ENCODE results near the gene RUFY3. TPM values are rescaled to one million over a fixed set of nuclear protein-coding genes. Genes with fewer than 3 reads are reported as not detected.

The RUFY3 gene
- total and polyA plus RNA-seq, 2 of the 13 experiments (the other 11 are each of a cell fraction or from before 2014, with no cell fraction given): 17.9 to 25.3 TPM

DNA sequence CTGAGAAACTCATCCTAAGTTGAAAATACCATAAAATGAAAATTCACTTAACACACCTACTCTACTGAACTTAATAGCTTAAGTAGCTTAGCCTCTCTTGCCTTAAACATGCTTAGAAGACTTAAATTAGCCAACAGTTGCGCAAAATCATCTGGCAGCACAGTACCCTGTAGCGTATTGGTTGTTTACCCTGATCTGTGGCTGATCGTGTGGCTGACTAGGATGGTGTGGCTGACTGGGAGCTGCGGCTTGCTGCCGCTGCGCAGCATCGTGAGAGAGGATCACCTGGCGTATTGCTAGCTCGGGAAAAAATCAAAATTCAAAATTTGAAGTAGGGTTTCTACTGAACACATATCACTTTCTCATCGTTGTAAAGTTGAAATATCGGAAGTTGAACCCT lies 6.3 kb downstream of the RUFY3 start:
- no peak overlapping the region for H3K4me2 ChIP-seq (ENCODE audit: low read depth, low read length)
- ChIA-PET POLR2A (no interaction called here), CTCF (ENCODE audit: low intra/inter-chr PET ratio, low total read pairs) (no interaction called here)
- ATAC-seq (no peak), FAIRE-seq (no peak), DNase-seq (ENCODE audit: low spot score) (no peak)
- H3K9ac ChIP-seq (ENCODE audit: insufficient read depth, low read depth, low read length): no peak overlapping the region
- no peaks in the 10 kb centered on the region for H4K20me1 ChIP-seq (ENCODE audit: insufficient read depth, low read length)
- H3K36me3 ChIP-seq (replicated peaks in 1 of 2; ENCODE audit: control insufficient read depth in 1 of 2, insufficient read depth in 2 of 2, low read length in 2 of 2): no peaks in the 10 kb centered on the region
- no peak overlapping the region for H3K4me3 ChIP-seq (replicated peaks in 1 of 3; ENCODE audit: insufficient read depth in 1 of 3, low read depth in 2 of 3, low read length in 3 of 3)
- H2AFZ ChIP-seq (ENCODE audit: low read length): no peak overlapping the region
- intact Hi-C loops (cut with micrococcal nuclease; ENCODE audit: unreplicated experiment): no loop called here
- no peaks in the 10 kb centered on the region for H3K9me3 ChIP-seq (ENCODE audit: low read length)
- in situ Hi-C loops (cut with HindIII; ENCODE audit: extremely low pct_ligation_motif_present, low pct_unique_long_range_greater_than_20kb): no loop called here
- no TSS peak for BruUV-seq (replicated peaks)
- 86% methylated on average over 11 of the region's 11 CpGs for WGBS (ENCODE audit: low lambda C conversion rate)
- H3K27me3 ChIP-seq (ENCODE audit: control insufficient read depth in 1 of 2, insufficient read depth in 2 of 2, low read length in 2 of 2): no peaks in the 10 kb centered on the region
- H3K4me1 ChIP-seq (ENCODE audit: insufficient read depth, low read length): no peaks in the 10 kb centered on the region
- H3K27ac ChIP-seq (ENCODE audit: extremely low read length, insufficient read depth, low read length): no peak overlapping the region
- H3K79me2 ChIP-seq (ENCODE audit: insufficient read depth, low read length): no peaks in the 10 kb centered on the region
- no peak for TF ChIP-seq IRF2 (CRISPR knock-in tag; IDR thresholded peaks at IDR 0.05)
- no peak for TF ChIP-seq NFAT5 (CRISPR knock-in tag; IDR thresholded peaks at IDR 0.05)
- TF ChIP-seq, protein P1, sequence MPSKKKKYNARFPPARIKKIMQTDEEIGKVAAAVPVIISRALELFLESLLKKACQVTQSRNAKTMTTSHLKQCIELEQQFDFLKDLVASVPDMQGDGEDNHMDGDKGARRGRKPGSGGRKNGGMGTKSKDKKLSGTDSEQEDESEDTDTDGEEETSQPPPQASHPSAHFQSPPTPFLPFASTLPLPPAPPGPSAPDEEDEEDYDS (CRISPR knock-in tag; IDR thresholded peaks at IDR 0.05): no peak
- no peak for TF ChIP-seq FOXK1 (CRISPR knock-in tag; IDR thresholded peaks at IDR 0.05; ENCODE audit: borderline replicate concordance, low read depth)
- TF ChIP-seq, protein P2, sequence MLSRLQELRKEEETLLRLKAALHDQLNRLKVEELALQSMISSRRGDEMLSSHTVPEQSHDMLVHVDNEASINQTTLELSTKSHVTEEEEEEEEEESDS (CRISPR knock-in tag; IDR thresholded peaks at IDR 0.05; ENCODE audit: borderline replicate concordance): no peak
- TF ChIP-seq GTF3A (CRISPR knock-in tag; conservative IDR thresholded peaks at IDR 0.05): no peak
- TF ChIP-seq SRY (CRISPR knock-in tag; IDR thresholded peaks at IDR 0.05): no peak
- TF ChIP-seq ARID2 (CRISPR knock-in tag; IDR thresholded peaks at IDR 0.05; ENCODE audit: borderline replicate concordance): no peak
- TF ChIP-seq, protein P3, sequence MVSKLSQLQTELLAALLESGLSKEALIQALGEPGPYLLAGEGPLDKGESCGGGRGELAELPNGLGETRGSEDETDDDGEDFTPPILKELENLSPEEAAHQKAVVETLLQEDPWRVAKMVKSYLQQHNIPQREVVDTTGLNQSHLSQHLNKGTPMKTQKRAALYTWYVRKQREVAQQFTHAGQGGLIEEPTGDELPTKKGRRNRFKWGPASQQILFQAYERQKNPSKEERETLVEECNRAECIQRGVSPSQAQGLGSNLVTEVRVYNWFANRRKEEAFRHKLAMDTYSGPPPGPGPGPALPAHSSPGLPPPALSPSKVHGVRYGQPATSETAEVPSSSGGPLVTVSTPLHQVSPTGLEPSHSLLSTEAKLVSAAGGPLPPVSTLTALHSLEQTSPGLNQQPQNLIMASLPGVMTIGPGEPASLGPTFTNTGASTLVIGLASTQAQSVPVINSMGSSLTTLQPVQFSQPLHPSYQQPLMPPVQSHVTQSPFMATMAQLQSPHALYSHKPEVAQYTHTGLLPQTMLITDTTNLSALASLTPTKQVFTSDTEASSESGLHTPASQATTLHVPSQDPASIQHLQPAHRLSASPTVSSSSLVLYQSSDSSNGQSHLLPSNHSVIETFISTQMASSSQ (IDR thresholded peaks at IDR 0.05; ENCODE audit: low read depth): no peak
- TF ChIP-seq, protein P3 (CRISPR knock-in tag; IDR thresholded peaks at IDR 0.05; ENCODE audit: borderline replicate concordance): no peak
- no peak for TF ChIP-seq HNRNPK (IDR thresholded peaks at IDR 0.05; ENCODE audit: low read depth, low read length, poor library complexity, severe bottlenecking)
- TF ChIP-seq ZNF790 (CRISPR knock-in tag; IDR thresholded peaks at IDR 0.05; ENCODE audit: borderline replicate concordance): no peak
- TF ChIP-seq, protein P4, sequence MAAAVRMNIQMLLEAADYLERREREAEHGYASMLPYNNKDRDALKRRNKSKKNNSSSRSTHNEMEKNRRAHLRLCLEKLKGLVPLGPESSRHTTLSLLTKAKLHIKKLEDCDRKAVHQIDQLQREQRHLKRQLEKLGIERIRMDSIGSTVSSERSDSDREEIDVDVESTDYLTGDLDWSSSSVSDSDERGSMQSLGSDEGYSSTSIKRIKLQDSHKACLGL (CRISPR knock-in tag; IDR thresholded peaks at IDR 0.05): no peak
- no peak for TF ChIP-seq ZNF432 (CRISPR knock-in tag; IDR thresholded peaks at IDR 0.05; ENCODE audit: borderline replicate concordance)
- TF ChIP-seq PCBP1 (IDR thresholded peaks at IDR 0.05; ENCODE audit: borderline replicate concordance, low read depth, low read length): no peak
